Measurements from ENCODE around the gene PACSIN2. TPM values are rescaled to one million over a fixed set of nuclear protein-coding genes. Genes with fewer than 3 reads are reported as not detected.

Gene PACSIN2
- total and polyA plus RNA-seq, 2 of the 13 experiments (the other 11 are each of a cell fraction or from before 2014, with no cell fraction given) = 54.1 to 68.8 TPM

DNA sequence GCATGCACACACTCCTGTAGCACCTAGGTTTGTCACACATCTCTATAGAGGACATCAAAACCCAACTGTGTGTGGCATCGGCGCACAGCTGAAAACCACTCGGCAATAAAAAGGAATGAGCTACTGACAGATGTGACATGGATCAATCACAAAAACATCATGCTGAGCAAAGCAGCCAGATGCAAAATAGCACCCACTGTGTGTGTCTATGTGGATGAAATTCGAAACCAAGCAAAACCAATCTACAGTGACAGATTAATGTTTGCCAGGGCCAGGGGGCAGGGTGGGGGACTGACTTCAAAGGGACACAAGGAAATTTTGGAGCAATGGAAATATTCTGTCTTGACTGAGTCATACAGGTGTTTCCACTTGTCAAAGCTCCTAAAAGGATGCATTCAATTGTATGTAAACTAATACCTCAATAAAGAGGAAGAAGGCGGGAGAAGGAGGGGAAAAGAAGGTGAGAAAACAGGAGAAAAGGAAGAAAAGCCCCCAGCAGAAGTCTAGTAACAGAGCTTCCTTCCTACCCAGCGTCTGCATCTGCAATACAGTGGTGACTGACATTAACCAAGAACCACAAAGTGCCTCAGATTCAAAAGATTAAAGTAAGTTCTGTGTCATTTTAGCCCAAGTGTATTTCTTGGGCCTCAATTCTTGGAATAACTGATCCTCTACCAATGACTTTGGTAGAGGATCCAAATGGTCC, 49.8 kb downstream of the PACSIN2 start (continued):
- no peak for TF ChIP-seq ZNF609 (CRISPR knock-in tag; IDR thresholded peaks at IDR 0.05; ENCODE audit: borderline replicate concordance)
- TF ChIP-seq, protein P1, sequence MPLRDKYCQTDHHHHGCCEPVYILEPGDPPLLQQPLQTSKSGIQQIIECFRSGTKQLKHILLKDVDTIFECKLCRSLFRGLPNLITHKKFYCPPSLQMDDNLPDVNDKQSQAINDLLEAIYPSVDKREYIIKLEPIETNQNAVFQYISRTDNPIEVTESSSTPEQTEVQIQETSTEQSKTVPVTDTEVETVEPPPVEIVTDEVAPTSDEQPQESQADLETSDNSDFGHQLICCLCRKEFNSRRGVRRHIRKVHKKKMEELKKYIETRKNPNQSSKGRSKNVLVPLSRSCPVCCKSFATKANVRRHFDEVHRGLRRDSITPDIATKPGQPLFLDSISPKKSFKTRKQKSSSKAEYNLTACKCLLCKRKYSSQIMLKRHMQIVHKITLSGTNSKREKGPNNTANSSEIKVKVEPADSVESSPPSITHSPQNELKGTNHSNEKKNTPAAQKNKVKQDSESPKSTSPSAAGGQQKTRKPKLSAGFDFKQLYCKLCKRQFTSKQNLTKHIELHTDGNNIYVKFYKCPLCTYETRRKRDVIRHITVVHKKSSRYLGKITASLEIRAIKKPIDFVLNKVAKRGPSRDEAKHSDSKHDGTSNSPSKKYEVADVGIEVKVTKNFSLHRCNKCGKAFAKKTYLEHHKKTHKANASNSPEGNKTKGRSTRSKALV (CRISPR knock-in tag; IDR thresholded peaks at IDR 0.05) = no peak
- TF ChIP-seq BATF2 (CRISPR knock-in tag; IDR thresholded peaks at IDR 0.05) = no peak
- TF ChIP-seq PATZ1 (CRISPR knock-in tag; IDR thresholded peaks at IDR 0.05) = peak; percentile 75
- TF ChIP-seq SOX13 (IDR thresholded peaks at IDR 0.05) = no peak
- TF ChIP-seq SOX13 (CRISPR knock-in tag; conservative IDR thresholded peaks at IDR 0.05 in 1 of 2, IDR thresholded peaks at IDR 0.05 in 1 of 2) = peak in 1 of 2 experiments; percentile 59; a peak in 1 of 4 replicates
- TF ChIP-seq EP300 (IDR thresholded peaks at IDR 0.05; ENCODE audit: low read depth in 2 of 2, low read length in 2 of 2) = peak in 1 of 2 experiments; percentile 59; a peak in 2 of 4 replicates
- TF ChIP-seq EP300 (CRISPR knock-in tag; IDR thresholded peaks at IDR 0.05; ENCODE audit: borderline replicate concordance) = no peak
- 0 out of 2 replicates have a peak, but pooled peaks have one; percentile 24 for TF ChIP-seq JUND (CRISPR knock-in tag; IDR thresholded peaks at IDR 0.05)
- no peak for TF ChIP-seq ZNF280B (CRISPR knock-in tag; IDR thresholded peaks at IDR 0.05; ENCODE audit: borderline replicate concordance)
- no peak for TF ChIP-seq MIXL1 (CRISPR knock-in tag; IDR thresholded peaks at IDR 0.05)
- TF ChIP-seq FOSL2 (CRISPR knock-in tag; IDR thresholded peaks at IDR 0.05) = peak; percentile 87
- no peak for TF ChIP-seq RFX3 (CRISPR knock-in tag; IDR thresholded peaks at IDR 0.05)
- TF ChIP-seq ZNF781 (CRISPR knock-in tag; IDR thresholded peaks at IDR 0.05; ENCODE audit: borderline replicate concordance, not compliant biosample characterization) = no peak
- TF ChIP-seq ADNP (CRISPR knock-in tag; IDR thresholded peaks at IDR 0.05) = no peak
